Femur (tissue), 1 donor: Measurements from ENCODE around the gene XK.
A peak's percentile ranks its signal among the peaks of the same experiment; 100 is the strongest.

Experiments
- DNase-seq: peaks from one replicate; pipeline ENCODE4 v3.0.0-alpha.2; 2017

Gene XK

GRCh38 chrX:37679888-37680287, 5.7 kb upstream of the XK start:
- no peak for DNase-seq

DNA sequence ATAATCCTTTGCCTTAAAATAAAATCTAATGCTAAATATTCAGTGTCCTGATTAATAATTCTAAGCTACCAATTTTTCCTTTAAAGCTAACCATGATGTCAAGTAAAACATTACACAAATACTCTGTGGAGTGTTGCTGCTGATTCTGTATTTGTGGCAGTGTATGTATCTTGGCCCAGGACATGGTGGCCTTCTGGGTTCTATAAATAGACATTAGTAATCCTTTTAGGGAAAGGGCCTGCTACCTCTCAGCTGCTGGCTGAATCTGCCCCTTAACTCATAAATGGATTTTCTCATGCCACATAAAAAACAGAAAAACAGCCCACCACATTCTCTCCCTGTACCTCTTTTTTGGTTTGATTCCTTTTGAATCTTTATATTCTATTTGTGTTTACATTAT, 1.2 kb upstream of the XK start:
- no peak for DNase-seq

DNA sequence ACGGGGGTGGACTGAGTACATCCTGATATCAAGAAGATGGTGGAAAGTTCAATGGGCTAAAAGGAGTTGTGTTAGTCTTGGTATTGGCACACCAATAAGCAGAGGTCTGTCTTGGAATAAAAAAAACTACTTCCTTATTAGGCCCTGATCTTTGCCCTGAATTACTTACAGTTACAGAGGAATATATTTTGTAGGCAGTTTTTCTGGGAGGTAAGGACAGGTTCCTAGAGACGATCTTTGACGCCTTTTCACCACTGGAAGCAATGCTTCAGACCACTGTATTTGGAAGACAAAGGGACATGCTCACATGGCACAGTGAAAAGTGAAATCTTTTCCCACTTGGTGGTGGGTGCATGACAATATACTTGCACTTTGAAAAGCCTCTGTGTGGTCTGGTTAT, 618 bp upstream of the XK start:
- no peak for DNase-seq

DNA sequence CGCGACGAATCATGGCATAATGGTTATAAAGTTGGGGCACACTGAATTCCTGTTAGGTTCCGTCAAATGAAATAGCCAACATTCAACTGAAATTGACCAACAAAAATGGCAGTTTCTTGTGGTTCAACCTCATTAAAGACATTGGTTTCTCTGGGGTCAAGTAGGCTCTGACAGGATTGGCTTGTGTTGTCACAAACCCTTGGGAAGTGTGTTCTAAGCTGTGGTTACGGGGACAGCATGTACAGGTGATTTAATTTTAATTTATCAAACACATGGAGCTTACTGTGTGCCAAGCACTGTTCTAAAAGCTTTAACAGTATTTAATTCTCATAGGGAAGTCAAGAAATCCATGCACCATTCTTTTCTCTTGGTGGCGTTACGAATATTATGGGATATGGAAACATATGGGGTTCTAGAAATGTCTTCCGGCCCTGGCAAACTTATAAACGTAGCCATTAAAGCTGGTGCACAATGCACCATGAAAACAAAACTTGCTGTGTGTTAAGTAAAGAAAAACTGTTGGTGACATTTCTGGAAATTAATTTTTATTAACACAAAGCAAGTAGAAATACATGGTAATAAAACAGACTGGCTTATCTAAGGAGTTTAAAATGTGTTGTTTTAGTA, 891 bp downstream of the XK start:
- DNase-seq, result no peak

DNA sequence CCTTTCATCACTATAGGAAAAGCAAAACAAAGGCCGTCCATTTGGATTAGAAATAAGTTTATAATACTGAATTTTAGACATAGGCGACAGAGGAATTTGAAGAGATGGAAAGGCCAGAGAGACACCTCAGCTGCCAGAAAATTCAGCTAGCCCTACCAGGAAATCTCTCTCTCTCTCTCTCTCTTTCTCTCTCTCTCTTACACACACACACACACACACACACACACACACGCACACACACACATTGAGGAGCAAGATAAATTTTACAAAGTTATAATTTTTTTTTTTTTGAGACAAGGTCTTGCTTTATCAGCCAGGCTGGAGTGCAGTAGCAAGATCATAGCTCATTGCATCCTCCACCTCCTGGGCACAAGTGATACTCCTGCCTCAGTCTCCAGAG, 1.4 kb downstream of the XK start:
- no peak for DNase-seq

GRCh38 chrX:37690119-37690518, 4.5 kb downstream of the XK start:
- DNase-seq, result no peak

DNA sequence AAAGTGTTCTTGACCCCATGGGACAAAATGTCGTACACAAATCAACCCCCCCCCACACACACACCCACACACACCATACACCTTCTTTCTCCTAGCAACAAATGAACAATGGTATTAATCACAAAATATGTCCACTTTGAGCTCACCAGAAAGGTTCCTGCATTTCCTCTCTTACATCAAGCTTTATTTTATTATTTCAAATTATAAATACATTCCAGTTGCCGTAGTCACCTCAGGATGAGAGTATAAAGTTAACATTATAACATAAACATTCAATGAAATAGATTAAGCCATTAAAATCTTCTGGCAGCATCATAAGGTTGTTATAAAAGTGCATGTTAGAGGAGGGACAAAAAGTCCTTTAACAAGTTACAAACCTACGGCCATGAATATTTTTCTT, 7.3 kb downstream of the XK start:
- DNase-seq, result no peak

DNA sequence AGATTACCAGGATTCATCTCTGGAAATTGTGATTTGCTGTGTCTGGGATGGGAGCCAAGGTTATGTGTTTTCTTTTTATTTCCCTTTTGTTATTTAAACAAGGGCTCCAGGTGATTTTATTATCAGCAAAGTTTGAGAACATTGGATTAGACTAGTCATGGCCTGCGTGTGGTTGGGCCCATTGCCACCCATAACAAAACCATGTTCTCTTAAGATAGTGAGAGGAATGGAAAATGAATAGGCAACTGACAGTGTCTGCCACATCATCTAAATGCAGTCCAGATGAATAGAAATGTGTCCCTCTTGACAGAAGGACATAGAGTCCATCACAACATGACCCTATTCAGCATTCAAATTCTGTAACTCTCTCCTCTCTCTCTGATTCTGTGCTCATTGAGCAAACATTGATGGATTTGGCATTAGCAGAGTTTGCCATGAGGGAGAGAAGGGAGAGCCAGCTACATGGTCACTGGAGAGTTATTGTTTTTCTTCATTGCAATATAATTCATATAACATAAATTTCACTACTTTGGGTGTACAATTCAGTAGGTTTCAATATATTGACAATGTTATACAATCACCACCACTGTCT, 11.7 kb downstream of the XK start:
- DNase-seq, result no peak

- DNase-seq, result no peak
These were observed 16.0 kb downstream of the XK start for GRCh38 chrX:37701588-37701987.

DNA sequence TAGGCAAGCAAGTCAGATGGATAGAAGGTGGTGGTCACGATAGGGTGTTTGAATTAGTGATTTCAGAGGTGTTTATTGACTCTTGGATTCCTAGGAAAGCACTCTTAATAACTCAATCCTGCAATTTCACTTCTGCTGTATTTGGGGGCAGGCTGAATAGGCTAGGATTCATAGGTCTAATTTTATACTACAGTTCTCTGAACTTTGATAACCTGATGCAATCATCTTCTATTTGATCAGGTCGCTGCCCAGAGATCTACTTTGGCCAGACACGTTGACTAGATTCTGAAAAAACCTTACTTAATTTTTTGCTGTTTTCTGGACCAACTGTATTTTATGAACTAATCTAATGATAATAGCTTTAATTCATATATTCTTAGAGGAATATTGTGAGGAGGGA, 26.4 kb downstream of the XK start:
- DNase-seq, result no peak

DNA sequence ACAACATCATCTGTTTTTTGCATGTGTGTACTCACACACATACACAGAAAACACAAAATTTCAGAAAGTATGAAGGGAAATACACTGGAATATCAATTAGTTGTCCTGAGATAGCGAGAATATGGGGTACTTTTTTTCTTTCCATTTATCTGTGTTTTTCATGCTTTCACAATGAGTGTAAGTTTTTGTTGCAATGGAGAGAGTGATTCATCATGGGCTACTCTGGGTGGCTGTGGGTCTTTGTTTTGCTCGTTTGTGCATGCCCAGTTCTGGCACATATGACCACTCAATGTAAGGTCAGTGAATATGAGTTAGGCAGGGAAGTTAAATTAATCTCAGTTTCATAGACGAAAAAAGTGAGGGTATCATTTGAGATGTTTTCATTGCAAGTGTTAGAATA, 26.9 kb downstream of the XK start:
- no peak for DNase-seq

DNA sequence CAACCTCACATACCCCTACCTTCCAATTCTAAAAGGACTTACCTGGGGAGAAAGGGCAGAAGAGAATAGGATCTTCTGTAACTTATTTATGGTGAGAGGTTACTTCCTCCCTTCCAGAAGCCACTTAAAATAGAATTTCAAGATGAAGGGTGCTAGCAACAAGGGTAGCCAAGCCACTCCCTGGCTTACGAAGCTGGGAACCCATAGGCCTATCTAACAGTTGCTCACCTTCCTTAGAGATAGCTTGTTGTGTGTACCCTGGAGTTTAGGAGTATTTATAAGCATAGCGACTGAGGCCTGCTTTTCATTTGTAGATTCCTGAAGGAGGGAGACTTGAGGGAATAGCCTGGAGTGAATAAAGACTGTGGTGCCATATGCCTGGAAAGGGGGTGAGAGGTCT, 28.9 kb downstream of the XK start:
- DNase-seq, result no peak

DNA sequence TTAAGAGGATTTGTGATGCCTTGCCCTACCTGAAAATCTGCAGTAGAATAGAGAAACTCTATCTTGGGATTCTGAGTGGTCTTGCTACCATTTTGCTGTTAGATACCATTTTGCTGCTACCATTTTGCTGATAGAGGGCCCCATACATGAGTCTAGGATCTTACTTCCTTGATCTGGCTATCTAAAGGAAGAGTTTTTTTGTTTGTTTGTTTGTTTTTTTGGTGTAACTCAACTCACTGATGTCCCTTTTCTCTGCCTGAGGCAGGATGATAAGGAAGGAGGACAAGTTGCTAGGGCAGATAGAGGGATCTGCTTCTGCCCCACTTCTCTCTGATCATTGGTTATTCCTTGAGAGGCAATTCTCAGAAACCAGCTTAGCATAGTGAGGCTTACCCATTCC, 31.0 kb downstream of the XK start:
- no peak for DNase-seq

GRCh38 chrX:37717708-37718107, 32.1 kb downstream of the XK start:
- no peak for DNase-seq

- no peak for DNase-seq
These were observed 37.0 kb downstream of the XK start for GRCh38 chrX:37722595-37722994.

DNA sequence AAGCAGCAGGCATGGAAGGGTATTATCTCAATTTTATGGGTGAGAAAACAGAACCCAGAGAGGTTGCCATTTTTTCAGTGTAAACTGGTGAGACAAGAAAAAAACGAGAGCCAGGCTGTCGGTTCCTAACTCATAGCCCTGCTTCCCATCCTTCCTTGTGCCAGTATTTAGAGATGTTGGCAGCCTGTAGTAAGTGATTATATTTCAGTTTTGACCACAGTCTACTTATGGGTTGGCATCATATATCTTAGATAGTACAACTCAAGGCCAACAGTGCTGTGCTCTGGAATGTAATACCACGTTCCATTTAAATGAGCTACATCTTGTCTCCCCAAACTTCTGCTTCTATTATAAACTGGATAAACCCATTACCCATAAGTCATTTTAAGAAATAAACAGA, 40.8 kb downstream of the XK start:
- no peak for DNase-seq

GRCh38 chrX:37745354-37745753, 59.8 kb downstream of the XK start:
- DNase-seq, result peak; percentile 81

- DNase-seq, result no peak
These were observed 60.2 kb downstream of the XK start for GRCh38 chrX:37745835-37746217.

DNA sequence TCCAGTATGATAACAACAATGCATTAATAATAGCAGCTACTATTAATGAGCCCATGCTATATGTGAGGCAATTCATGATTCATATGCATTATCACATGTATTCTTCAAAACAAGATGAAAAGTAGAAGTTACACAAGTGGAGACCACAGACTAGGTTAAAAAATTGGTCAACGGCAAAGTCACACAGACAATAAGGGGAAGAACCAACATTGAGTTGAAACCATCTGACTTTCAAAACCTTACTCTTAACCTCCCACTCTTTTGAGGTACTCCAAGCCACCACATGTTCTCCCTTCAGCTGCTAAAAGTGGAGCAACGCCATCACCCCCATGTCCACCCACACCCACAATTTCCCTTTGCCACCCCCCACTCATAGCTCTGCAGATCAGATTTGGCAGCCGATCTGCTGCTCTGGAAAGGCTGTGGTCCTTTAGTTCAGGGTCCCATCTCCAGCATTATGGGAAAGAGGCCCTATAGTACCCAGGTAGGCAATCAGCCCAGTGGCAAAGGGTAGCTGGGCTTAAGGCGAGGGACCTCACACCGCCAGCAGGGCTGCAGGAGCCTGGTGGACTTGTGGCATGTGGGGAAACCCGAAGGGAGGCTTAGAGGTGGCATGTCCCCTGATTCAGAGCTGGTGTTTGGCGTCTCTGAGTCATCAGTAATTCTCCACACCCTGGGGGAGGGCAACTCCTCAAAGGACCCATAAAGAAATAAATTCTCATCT, 60.8 kb downstream of the XK start:
- DNase-seq, result no peak

DNA sequence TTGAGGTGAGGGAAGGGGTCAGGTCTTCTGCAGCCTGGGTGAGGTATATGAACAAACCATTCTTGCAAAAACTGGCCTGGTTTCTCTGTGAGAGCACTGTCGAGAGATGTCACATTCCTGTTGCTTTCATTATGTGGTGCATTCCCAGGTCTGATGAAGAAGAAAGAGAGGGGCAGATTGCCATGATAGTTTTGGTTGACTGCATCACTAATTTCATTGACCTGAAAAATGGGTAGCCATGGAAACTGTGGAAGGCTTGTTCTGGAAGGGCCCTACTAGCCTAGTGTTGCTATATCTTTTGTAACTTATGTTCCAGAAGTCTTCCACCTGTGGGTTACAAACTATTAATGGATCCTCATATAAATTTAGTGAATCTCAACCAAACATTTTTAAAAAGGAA, 61.4 kb downstream of the XK start:
- DNase-seq, result no peak

- no peak for DNase-seq
These were observed 66.7 kb downstream of the XK start for GRCh38 chrX:37752281-37752680.

DNA sequence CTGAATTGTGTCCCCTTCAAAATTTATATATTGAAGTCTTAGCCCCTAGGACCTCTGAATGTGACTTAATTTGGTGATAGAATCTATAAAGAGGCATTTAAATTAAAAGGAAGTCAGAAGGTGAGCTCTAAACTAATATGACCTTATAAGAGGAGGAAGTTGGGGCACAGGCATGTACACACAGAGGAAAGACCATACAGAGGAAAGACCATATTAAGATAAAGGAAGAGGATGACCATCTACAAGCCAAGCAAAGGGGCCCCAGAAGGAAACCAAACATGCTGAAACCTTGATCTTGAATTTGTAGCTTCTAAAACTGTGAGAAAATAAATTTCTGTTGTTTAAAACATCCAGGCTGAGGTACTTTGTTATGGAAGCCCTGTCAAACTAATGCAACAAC, 67.3 kb downstream of the XK start:
- DNase-seq, result no peak

DNA sequence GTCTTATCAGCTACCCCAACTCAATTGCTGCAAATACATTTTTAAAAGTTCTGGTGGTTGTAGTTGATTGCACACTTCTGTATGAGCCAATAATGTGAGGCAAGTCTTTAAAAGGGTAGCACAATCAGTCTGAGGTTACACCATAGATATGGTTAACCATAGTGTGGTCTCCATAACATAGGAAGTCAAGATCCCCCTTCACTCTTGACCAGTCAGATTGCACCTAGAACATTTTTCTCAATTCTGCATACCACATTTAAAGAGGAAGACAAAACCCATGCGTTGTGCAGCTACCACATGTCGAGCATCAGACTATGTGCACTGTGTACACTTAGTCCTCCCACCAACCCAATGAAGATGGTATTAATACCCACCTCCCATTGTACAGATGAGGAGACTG, 67.8 kb downstream of the XK start:
- no peak for DNase-seq

GRCh38 chrX:37754516-37754915, 68.9 kb downstream of the XK start:
- DNase-seq, result no peak

GRCh38 chrX:37755025-37755424, 69.4 kb downstream of the XK start:
- peak; percentile 32 for DNase-seq
